Spleen (tissue), 7 donors: Measurements from ENCODE around the gene PLEKHH1.

Experiments
- CTCF ChIP-seq, 11 experiments: fragments of 200-600 bp in 7 of 11; fragments of 450-650 bp in 4 of 11; sonication (generic) in 4 of 11; IDR thresholded peaks in 8 of 11; conservative IDR thresholded peaks in 3 of 11; 1 replicate in 7 of 11; 2 replicates in 4 of 11; pipeline versions ENCODE4 v1.4.0 to v1.8.0; 2016 to 2021; ENCODE audit warnings: antibody characterized with exemption in 11 of 11, inconsistent platforms in 4 of 11, mild to moderate bottlenecking in 1 of 11
- POLR2A ChIP-seq, 3 donors: fragments of 450-650 bp; IDR thresholded peaks; one replicate each; pipeline ENCODE4 v1.5.1; 2017; ENCODE audit warnings: antibody characterized with exemption in 3 of 3, mild to moderate bottlenecking in 1 of 3
- donor health status: DM: no; HTN: no; CAD: no; lungs with moderate emphysema.
- donor health status: DM: no; HTN: no; CAD: no.
- donor health status: DM: no; HTN: no; CAD: no.

GRCh38 chr14:67549734-67550133 lies 16.6 kb downstream of the PLEKHH1 start:
- TF ChIP-seq CTCF (IDR thresholded peaks at IDR 0.05 in 8 of 11, conservative IDR thresholded peaks at IDR 0.05 in 3 of 11) (no peak), POLR2A (IDR thresholded peaks at IDR 0.05) (no peak)
